ENCODE data around the gene KCNQ1.

DNA sequence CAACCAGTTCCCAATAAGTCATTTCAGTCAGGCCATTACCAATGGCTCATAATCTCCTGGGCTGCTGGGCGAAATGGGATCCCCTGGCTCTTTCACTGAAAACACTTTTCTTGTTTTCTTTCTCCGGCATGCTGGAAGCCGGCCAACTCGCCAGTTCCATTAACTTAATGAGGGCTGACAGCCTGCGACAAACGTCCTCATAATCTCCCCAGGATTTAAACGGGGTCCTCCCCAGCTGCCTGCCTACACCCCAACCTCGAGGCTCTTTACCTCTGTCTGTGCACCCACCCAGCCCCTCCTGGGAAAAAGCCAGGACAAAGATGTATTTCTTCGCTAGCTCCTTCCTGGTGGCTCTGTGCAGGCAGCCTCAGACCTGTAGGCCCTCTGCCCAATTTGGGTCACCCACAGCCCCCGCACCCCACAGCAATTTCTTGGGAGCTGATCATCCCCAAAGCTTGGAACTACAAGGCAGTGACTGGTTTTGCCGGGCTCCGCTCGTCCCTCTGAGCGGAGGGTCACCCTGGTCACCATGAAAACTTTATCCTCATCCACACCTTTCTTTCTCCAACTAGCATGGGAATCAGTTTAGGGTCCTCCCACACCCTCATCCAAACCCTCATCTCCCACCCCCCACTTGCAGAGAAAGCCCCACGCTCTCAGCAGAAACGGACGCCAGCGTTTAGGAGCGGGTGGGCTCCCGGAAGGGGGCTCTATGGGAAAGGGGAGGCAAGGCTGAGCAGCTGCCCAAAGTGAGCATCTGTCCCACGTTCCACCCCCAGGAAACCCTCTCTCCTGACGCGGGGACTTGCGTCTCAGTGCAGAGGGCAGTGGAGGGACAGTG lies 306.1 kb downstream of the KCNQ1 start:
- TF ChIP-seq, protein P1, sequence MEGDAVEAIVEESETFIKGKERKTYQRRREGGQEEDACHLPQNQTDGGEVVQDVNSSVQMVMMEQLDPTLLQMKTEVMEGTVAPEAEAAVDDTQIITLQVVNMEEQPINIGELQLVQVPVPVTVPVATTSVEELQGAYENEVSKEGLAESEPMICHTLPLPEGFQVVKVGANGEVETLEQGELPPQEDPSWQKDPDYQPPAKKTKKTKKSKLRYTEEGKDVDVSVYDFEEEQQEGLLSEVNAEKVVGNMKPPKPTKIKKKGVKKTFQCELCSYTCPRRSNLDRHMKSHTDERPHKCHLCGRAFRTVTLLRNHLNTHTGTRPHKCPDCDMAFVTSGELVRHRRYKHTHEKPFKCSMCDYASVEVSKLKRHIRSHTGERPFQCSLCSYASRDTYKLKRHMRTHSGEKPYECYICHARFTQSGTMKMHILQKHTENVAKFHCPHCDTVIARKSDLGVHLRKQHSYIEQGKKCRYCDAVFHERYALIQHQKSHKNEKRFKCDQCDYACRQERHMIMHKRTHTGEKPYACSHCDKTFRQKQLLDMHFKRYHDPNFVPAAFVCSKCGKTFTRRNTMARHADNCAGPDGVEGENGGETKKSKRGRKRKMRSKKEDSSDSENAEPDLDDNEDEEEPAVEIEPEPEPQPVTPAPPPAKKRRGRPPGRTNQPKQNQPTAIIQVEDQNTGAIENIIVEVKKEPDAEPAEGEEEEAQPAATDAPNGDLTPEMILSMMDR (IDR thresholded peaks at IDR 0.05; ENCODE audit: insufficient read depth, low read length, poor library complexity, severe bottlenecking) = no peak
- no peak for TF ChIP-seq EZH2phosphoT487 (conservative IDR thresholded peaks at IDR 0.05; ENCODE audit: low read length)
